Measurements from ENCODE around the gene VRK1.

- TF ChIP-seq MAX (IDR thresholded peaks at IDR 0.05) (no peak), CEBPB (IDR thresholded peaks at IDR 0.05) (no peak), RAD21 (IDR thresholded peaks at IDR 0.05; ENCODE audit: low read depth) (no peak), REST (IDR thresholded peaks at IDR 0.05; ENCODE audit: low read depth) (no peak), EP300 (IDR thresholded peaks at IDR 0.05; ENCODE audit: borderline replicate concordance) (no peak), YY1 (IDR thresholded peaks at IDR 0.05; ENCODE audit: low read depth) (no peak), USF1 (IDR thresholded peaks at IDR 0.05) (no peak), NFIC (IDR thresholded peaks at IDR 0.05) (no peak), FOXM1 (IDR thresholded peaks at IDR 0.05; ENCODE audit: borderline replicate concordance, low read depth) (no peak), TAF1 (IDR thresholded peaks at IDR 0.05; ENCODE audit: low read depth) (no peak), TCF12 (IDR thresholded peaks at IDR 0.05; ENCODE audit: low read depth) (no peak)
Measured at GRCh38 chr14:96748362-96748761, 48.8 kb upstream of the VRK1 start.

Measured in Ishikawa (cell line).